Hepatocyte (in vitro differentiated cells): ENCODE results near the gene DAB2.

ENCODE experiments used
- EZH2 ChIP-seq: fragments of 200-600 bp; sonication (generic); IDR thresholded peaks from 2 replicates; pipeline ENCODE4 v1.6.1; 2016; ENCODE audit warnings: antibody characterized with exemption, mild to moderate bottlenecking, borderline replicate concordance
- EZH2phosphoT487 ChIP-seq: fragments of 200-600 bp; sonication (generic); IDR thresholded peaks from one replicate; pipeline ENCODE4 v1.6.1; 2018; ENCODE audit warnings: antibody characterized with exemption, mild to moderate bottlenecking, low read depth, moderate library complexity; ENCODE audit not compliant: unreplicated experiment, severe bottlenecking
- TF ChIP-seq, protein P1 (sequence below): fragments of 200-600 bp; sonication (generic); IDR thresholded peaks from 2 replicates; pipeline ENCODE4 v1.5.1; 2016; ENCODE audit warnings: antibody characterized with exemption, mild to moderate bottlenecking; ENCODE audit not compliant: poor library complexity

DNA sequence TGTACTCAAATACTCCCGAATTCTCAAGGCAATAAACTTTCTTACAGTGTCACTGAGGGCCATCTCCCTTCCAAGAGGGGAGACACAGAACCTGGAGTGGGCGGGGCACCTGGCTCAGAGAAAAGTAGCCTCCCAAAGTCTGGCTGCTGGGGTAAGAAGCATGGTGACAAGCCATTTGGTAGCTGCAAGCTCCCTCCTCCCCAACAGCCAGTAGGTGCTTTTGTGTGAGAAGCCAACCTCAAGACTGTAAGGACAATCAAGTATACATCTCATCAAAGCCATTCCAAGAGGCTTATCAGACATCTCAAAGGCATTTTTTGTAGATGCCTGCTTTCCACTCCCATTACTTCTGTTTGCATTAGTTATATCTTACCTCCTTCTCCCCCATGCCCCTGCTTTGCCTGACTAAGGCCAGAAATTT is 1.4 kb downstream of the DAB2 start:
- TF ChIP-seq, protein P1, sequence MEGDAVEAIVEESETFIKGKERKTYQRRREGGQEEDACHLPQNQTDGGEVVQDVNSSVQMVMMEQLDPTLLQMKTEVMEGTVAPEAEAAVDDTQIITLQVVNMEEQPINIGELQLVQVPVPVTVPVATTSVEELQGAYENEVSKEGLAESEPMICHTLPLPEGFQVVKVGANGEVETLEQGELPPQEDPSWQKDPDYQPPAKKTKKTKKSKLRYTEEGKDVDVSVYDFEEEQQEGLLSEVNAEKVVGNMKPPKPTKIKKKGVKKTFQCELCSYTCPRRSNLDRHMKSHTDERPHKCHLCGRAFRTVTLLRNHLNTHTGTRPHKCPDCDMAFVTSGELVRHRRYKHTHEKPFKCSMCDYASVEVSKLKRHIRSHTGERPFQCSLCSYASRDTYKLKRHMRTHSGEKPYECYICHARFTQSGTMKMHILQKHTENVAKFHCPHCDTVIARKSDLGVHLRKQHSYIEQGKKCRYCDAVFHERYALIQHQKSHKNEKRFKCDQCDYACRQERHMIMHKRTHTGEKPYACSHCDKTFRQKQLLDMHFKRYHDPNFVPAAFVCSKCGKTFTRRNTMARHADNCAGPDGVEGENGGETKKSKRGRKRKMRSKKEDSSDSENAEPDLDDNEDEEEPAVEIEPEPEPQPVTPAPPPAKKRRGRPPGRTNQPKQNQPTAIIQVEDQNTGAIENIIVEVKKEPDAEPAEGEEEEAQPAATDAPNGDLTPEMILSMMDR, result no peak
- TF ChIP-seq EZH2, result no peak
- no peak for TF ChIP-seq EZH2phosphoT487
